Measurements from ENCODE around the gene TUT1. TPM values are rescaled to one million over a fixed set of nuclear protein-coding genes. Genes with fewer than 3 reads are reported as not detected.
"Not testable (repeated sequence)": the region's sequence is repeated elsewhere in the genome, so short reads cannot be mapped to it uniquely, and the experiment has no call there.

Gene TUT1
- total and polyA plus RNA-seq, 8 donors = 12.0 to 33.4 (median 15.8) TPM

GRCh38 chr11:62621567-62622470, 30.5 kb upstream of the TUT1 start, which contains the start of gene B3GAT3:
Gene B3GAT3, minus strand, starts transcription at chr11:62621986. Its CDS starts 39 bp downstream, at chr11:62621947.
- WGBS, 2 donors = 1% methylated on average over 47 to 77 of the region's 77 CpGs
- no peak for TF ChIP-seq CTCF (IDR thresholded peaks at IDR 0.05)
- no peaks in the 10 kb centered on the region for H3K27me3 ChIP-seq
- peaks cover 0 to 9% (median 7%) of the 10 kb centered on the region in 3 donors for H3K4me1 ChIP-seq
- H3K27ac ChIP-seq = peak within 1 kb of the TSS; percentile 49 to 84 (median 78)
- H3K4me3 ChIP-seq = peak within 1 kb of the TSS; percentile 55 to 79 (median 62)
- H3K36me3 ChIP-seq = peaks cover 5 to 15% (median 13%) of the 10 kb centered on the region in 3 donors
- intact Hi-C loops (cut with DNase I) = no loop called here
- DNase-seq = peak; percentile 97 to 100 (median 99)
- H3K9me3 ChIP-seq = no peaks in the 10 kb centered on the region
- peak; percentile 98 to 99 (median 98) for ATAC-seq
- FAIRE-seq = no peak

- Histone ChIP-seq H3K4me3 (peak overlapping the region; percentile 55 to 79 (median 62)), H3K36me3 (peaks cover under 1 to 8% (median 6%) of the 10 kb centered on the region in 3 donors), H3K27ac (peak overlapping the region; percentile 49 to 84 (median 78)), H3K4me1 (peaks cover 0 to 9% (median 7%) of the 10 kb centered on the region in 3 donors), H3K9me3 (no peaks in the 10 kb centered on the region), H3K27me3 (no peaks in the 10 kb centered on the region)
- FAIRE-seq = no peak
- 21 to 23% methylated on average over 8 of the region's 8 CpGs for WGBS, 2 donors
- TF ChIP-seq CTCF (IDR thresholded peaks at IDR 0.05) = no peak
- no peak for ATAC-seq
- DNase-seq = no peak
- intact Hi-C loops (cut with DNase I) = no loop called here
Measured at GRCh38 chr11:62621027-62621566, 29.8 kb upstream of the TUT1 start.

GRCh38 chr11:62616957-62617356, 25.6 kb upstream of the TUT1 start:
- WGBS, 2 donors = 92 to 94% methylated on average over 8 to 14 of the region's 14 CpGs
- intact Hi-C loops (cut with DNase I); FAIRE-seq: not testable (repeated sequence)

GRCh38 chr11:62615521-62615920, 24.2 kb upstream of the TUT1 start:
- intact Hi-C loops (cut with DNase I) = no loop called here
- Histone ChIP-seq H3K27ac (no peak overlapping the region), H3K27me3 (no peaks in the 10 kb centered on the region), H3K36me3 (no peaks in the 10 kb centered on the region), H3K9me3 (no peaks in the 10 kb centered on the region), H3K4me1 (peaks cover 0 to 11% (median 0%) of the 10 kb centered on the region in 3 donors), H3K4me3 (no peak overlapping the region)
- no peak for ATAC-seq
- no peak for TF ChIP-seq CTCF (IDR thresholded peaks at IDR 0.05)
- WGBS, 2 donors = 87 to 96% methylated on average over 7 of the region's 7 CpGs
- no peak for DNase-seq
- FAIRE-seq = no peak

More at GRCh38 chr11:62616957-62617356, 25.6 kb upstream of the TUT1 start:
- H3K27ac ChIP-seq, ATAC-seq, H3K27me3 ChIP-seq, DNase-seq, H3K4me1 ChIP-seq, H3K36me3 ChIP-seq, H3K4me3 ChIP-seq, H3K9me3 ChIP-seq: not testable (repeated sequence)

- H3K27ac ChIP-seq = no peak overlapping the region
- no peaks in the 10 kb centered on the region for H3K36me3 ChIP-seq
- no peaks in the 10 kb centered on the region for H3K9me3 ChIP-seq
- H3K4me1 ChIP-seq = peaks cover 0 to 11% (median 0%) of the 10 kb centered on the region in 3 donors
- DNase-seq (peak in 1 of 6 donors; percentile 56), ATAC-seq (no peak), FAIRE-seq (no peak)
- no peaks in the 10 kb centered on the region for H3K27me3 ChIP-seq
- TF ChIP-seq CTCF (IDR thresholded peaks at IDR 0.05) = no peak
- 75% methylated on average over 8 of the region's 8 CpGs for WGBS, 2 donors
- intact Hi-C loops (cut with DNase I) = no loop called here
- H3K4me3 ChIP-seq = no peak overlapping the region
Measured at GRCh38 chr11:62614275-62614674, 23.0 kb upstream of the TUT1 start.
